NAMALWA (cell line): ENCODE data around the gene GFI1B.

Source experiments
- DNase-seq: peaks from one replicate; pipeline ENCODE4 v3.0.0-alpha.2; 2015; ENCODE audit warnings: low spot score

The GFI1B gene

GRCh38 chr9:132969783-132970182, 8.7 kb upstream of the GFI1B start:
- no peak for DNase-seq

- DNase-seq: no peak
These were observed 8.0 kb upstream of the GFI1B start for GRCh38 chr9:132970324-132971062.

GRCh38 chr9:132973166-132973565, 5.3 kb upstream of the GFI1B start:
- no peak for DNase-seq

- DNase-seq: peak; percentile 84
These were observed 4.8 kb upstream of the GFI1B start for GRCh38 chr9:132973713-132974112.

GRCh38 chr9:132975961-132976360, 2.5 kb upstream of the GFI1B start:
- DNase-seq: no peak

- no peak for DNase-seq
These were observed 1.9 kb upstream of the GFI1B start for GRCh38 chr9:132976571-132976970.

- no peak for DNase-seq
These were observed 413 bp upstream of the GFI1B start for GRCh38 chr9:132978112-132978450.

GRCh38 chr9:132980157-132980556, 1.7 kb downstream of the GFI1B start:
- DNase-seq: no peak

GRCh38 chr9:132982458-132982857, 4.0 kb downstream of the GFI1B start:
- no peak for DNase-seq

GRCh38 chr9:132983491-132984201, 5.2 kb downstream of the GFI1B start:
- DNase-seq: no peak

- no peak for DNase-seq
These were observed 5.9 kb downstream of the GFI1B start for GRCh38 chr9:132984202-132985070.

GRCh38 chr9:132985071-132985350, 6.5 kb downstream of the GFI1B start:
- no peak for DNase-seq

GRCh38 chr9:132985489-132985888, 7.0 kb downstream of the GFI1B start:
- no peak for DNase-seq

GRCh38 chr9:132986114-132986513, 7.6 kb downstream of the GFI1B start:
- DNase-seq: no peak

- DNase-seq: no peak
These were observed 8.4 kb downstream of the GFI1B start for GRCh38 chr9:132986640-132987620.

GRCh38 chr9:132988244-132989013, 9.9 kb downstream of the GFI1B start:
- no peak for DNase-seq

- DNase-seq: no peak
These were observed 10.5 kb downstream of the GFI1B start for GRCh38 chr9:132989014-132989310.

GRCh38 chr9:132989414-132989996, 11.0 kb downstream of the GFI1B start:
- DNase-seq: no peak

- DNase-seq: peak; percentile 48
These were observed 11.6 kb downstream of the GFI1B start for GRCh38 chr9:132989998-132990557.

- no peak for DNase-seq
These were observed 12.3 kb downstream of the GFI1B start for GRCh38 chr9:132990781-132991180.
